ENCODE measurements around the gene SPATS2L. TPM values are rescaled to one million over a fixed set of nuclear protein-coding genes. Genes with fewer than 3 reads are reported as not detected.

SPATS2L gene
- polyA plus RNA-seq, 1 of the 3 experiments (the other 2 are of a cell fraction), result 86.8 TPM

GRCh38 chr2:200373973-200374416 is 67.5 kb downstream of the SPATS2L start (continued):
- no peak for TF ChIP-seq PBX3 (IDR thresholded peaks at IDR 0.05)
- TF ChIP-seq FOXM1 (IDR thresholded peaks at IDR 0.05; ENCODE audit: low read depth), result no peak

- no peak for DNase-seq
- ChIA-PET POLR2A (no interaction called here), CTCF (interaction anchor here (1.1 to 1.4 kb wide), 3 partner anchors 13 to 391 kb away, joined by 3 to 4 read pairs (median 3); no protein-coding TSS in a partner anchor)
- Histone ChIP-seq H3K27ac (ENCODE audit: low read depth in 2 of 2, low read length in 1 of 2) (peak overlapping the region; percentile 34 to 75; a peak in 2 of 4 replicates), H3K4me2 (no peak overlapping the region), H3K9me3 (no peaks in the 10 kb centered on the region), H4K20me1 (ENCODE audit: insufficient read depth) (no peaks in the 10 kb centered on the region), H3K9me2 (no peaks in the 10 kb centered on the region), H3K79me2 (ENCODE audit: insufficient read depth) (peaks cover 85% of the 10 kb centered on the region), H3F3A (replicated peaks; ENCODE audit: insufficient read depth) (peaks cover 22% of the 10 kb centered on the region), H3K4me3 (ENCODE audit: low read depth in 2 of 2, low read length in 1 of 2) (no peak overlapping the region), H3K4me1 (ENCODE audit: control insufficient read depth in 1 of 2, insufficient read depth in 2 of 2, low read depth in 1 of 2, low read length in 1 of 2) (peaks cover 30 to 34% of the 10 kb centered on the region in 2 experiments), H3K27me3 (ENCODE audit: insufficient read depth) (no peaks in the 10 kb centered on the region), H2AFZ (ENCODE audit: low read depth) (no peak overlapping the region), H3K9ac (no peak overlapping the region), H3K36me3 (replicated peaks in 1 of 2; ENCODE audit: control insufficient read depth in 1 of 2, insufficient read depth in 2 of 2, low read length in 1 of 2) (peaks cover 0 to 4% of the 10 kb centered on the region in 2 experiments)
- 91% methylated on average over 15 of the region's 15 CpGs for WGBS (ENCODE audit: low lambda C conversion rate)
- no peak for TF ChIP-seq POLR2AphosphoS5 (IDR thresholded peaks at IDR 0.05; ENCODE audit: low read depth, low read length)
- no peak for TF ChIP-seq RCOR1 (IDR thresholded peaks at IDR 0.05; ENCODE audit: low read length)
- no peak for TF ChIP-seq JUND (IDR thresholded peaks at IDR 0.05)
- TF ChIP-seq EP300 (IDR thresholded peaks at IDR 0.05; ENCODE audit: borderline replicate concordance in 1 of 2, low read depth in 1 of 2, low read length in 1 of 2), result no peak
- no peak for TF ChIP-seq TAF1 (IDR thresholded peaks at IDR 0.05; ENCODE audit: borderline replicate concordance, low read depth, low read length)
- TF ChIP-seq MXI1 (IDR thresholded peaks at IDR 0.05; ENCODE audit: low read depth, low read length), result no peak
- no peak for TF ChIP-seq RAD21 (IDR thresholded peaks at IDR 0.05; ENCODE audit: low read length)
- TF ChIP-seq ELF1 (IDR thresholded peaks at IDR 0.05), result no peak
- no peak for TF ChIP-seq PBX3 (IDR thresholded peaks at IDR 0.05)
- TF ChIP-seq GATA2 (CRISPR knock-in tag; IDR thresholded peaks at IDR 0.05), result no peak
- no peak for TF ChIP-seq USF2 (IDR thresholded peaks at IDR 0.05; ENCODE audit: borderline replicate concordance, low read depth, low read length)
- TF ChIP-seq USF1 (IDR thresholded peaks at IDR 0.05; ENCODE audit: borderline replicate concordance, low read depth), result no peak
- TF ChIP-seq YY1 (IDR thresholded peaks at IDR 0.05; ENCODE audit: low read depth), result no peak
- no peak for TF ChIP-seq EZH2phosphoT487 (IDR thresholded peaks at IDR 0.05; ENCODE audit: borderline replicate concordance, low read depth)
- TF ChIP-seq TCF12 (IDR thresholded peaks at IDR 0.05), result no peak
These were observed 70.2 kb downstream of the SPATS2L start for GRCh38 chr2:200376513-200377354.
